ENCODE data around the gene SDS. TPM values are rescaled to one million over a fixed set of nuclear protein-coding genes. Genes with fewer than 3 reads are reported as not detected.

Gene SDS
- polyA plus RNA-seq, 1 donor, result 0.23 TPM

GRCh38 chr12:113399490-113399889 is 4.2 kb downstream of the SDS start:
- no peak for DNase-seq

GRCh38 chr12:113398346-113399290 is 5.1 kb downstream of the SDS start:
- DNase-seq, result no peak

- no peak for DNase-seq
These were observed 6.0 kb downstream of the SDS start for GRCh38 chr12:113397497-113398197.

- DNase-seq, result no peak
These were observed 6.7 kb downstream of the SDS start for GRCh38 chr12:113396828-113397496.

- DNase-seq, result no peak
These were observed 7.5 kb downstream of the SDS start for GRCh38 chr12:113396200-113396599.

DNA sequence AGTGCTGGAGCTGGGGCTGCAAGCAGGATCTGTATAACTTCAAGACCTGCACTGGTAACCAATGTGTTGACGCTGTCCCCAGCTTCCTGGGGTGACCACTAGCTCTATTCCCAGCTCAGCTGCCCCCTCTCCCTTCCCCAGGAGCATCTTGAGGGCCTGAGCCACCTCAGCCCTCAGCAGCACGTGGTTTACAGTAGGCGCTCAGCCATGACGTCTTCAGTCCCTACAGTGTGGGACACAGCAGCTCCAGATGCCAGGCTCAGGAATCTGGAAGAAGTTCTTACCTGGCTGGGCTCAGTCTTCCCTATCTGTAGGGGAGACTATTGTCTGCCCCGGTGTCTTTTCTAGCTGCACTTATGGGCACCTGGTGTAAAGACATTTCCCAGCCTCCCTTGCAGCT is 8.6 kb downstream of the SDS start:
- DNase-seq, result no peak

GRCh38 chr12:113393749-113394148 is 9.9 kb downstream of the SDS start:
- no peak for DNase-seq

- DNase-seq, result no peak
These were observed 10.6 kb downstream of the SDS start for GRCh38 chr12:113392988-113393579.

DNA sequence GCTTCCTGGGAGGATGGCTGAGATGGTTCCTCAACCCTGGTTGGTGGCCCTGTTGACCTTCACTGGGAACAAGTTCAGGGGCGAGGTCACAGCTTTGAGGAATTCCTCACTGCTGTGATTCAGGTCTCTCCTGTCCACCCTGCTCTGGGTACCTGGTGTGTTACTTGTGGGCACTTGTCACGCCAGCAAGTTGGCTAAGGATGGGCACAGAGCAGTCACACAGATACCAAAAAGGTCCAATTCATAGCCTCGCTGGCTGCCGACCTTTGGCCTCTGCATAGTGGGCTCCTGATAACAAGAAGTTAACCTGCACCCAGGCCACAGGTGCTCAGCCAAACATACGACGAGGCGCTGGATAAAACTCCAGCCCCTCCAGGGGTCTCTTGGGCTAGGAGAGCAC is 11.2 kb downstream of the SDS start:
- DNase-seq, result no peak

DNA sequence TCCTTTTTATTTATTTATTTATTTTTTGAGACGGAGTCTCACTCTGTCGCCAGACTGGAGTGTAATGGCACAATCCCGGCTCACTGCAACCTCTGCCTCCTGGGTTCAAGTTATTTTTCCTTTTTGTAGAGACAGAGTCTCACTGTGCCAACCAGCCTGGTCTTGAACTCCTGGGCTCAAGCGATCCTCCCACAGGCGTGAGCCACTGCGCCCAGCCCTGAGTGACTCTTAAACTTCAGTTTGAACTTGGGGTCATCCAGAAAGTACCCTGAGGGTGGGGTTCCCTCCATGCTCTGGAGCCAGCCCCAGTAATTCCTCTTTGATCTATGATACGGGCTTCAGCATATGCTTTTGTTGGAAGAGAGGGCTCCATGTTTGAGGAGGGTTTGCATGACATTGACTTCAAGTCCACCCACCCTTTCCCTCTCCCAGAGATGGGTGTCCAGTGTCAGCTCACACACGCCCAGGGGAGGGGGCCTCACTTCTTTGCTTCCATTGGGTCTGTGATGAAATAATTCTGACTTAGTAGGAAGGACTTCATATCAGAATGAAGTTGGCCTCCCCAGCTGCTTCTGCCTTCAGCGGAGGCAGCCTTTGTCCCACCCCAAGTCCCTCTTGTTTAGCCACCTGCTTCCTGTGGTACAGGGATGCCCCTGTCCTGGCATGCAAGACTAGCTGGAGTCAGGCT is 11.9 kb downstream of the SDS start:
- DNase-seq, result no peak

GRCh38 chr12:113391145-113391544 is 12.5 kb downstream of the SDS start:
- no peak for DNase-seq

- no peak for DNase-seq
These were observed 13.3 kb downstream of the SDS start for GRCh38 chr12:113390064-113391043.

DNA sequence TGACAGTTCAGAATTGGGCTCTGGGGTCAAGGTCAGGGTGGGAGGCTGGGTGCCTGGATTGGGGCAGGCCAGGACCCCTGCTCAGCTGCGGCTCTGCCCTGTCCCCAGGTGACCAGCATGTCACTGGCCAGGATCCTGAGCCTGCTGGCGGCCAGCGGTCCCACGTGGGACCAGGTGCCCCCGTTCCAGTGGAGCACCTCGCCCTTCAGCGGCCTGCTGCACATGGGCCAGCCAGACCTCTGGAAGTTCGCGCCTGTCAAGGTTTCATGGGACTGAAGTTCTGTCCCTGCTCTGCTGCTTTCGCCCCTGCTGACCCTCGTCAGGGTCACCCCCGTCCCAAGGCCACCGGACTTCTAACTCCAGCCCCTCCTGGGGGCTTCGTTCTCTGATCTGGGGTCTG is 15.3 kb downstream of the SDS start:
- no peak for DNase-seq

DNA sequence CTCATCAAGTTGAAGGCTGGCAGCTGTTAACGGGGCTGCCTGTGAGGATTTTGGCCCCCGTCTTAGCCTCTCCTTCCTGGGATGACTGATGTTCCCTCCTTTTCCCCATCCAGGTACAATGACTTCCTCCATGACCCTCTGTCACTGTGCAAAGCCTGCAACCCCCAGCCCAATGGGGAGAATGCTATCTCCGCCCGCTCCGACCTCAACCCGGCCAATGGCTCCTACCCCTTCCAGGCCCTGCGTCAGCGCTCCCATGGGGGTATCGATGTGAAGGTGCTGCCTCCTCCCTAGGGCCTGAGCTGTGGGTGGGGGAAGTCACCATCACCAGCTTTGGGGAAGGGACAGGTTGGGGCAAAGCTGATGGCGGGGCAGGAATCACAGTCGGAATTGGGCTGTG is 16.1 kb downstream of the SDS start:
- no peak for DNase-seq

DNA sequence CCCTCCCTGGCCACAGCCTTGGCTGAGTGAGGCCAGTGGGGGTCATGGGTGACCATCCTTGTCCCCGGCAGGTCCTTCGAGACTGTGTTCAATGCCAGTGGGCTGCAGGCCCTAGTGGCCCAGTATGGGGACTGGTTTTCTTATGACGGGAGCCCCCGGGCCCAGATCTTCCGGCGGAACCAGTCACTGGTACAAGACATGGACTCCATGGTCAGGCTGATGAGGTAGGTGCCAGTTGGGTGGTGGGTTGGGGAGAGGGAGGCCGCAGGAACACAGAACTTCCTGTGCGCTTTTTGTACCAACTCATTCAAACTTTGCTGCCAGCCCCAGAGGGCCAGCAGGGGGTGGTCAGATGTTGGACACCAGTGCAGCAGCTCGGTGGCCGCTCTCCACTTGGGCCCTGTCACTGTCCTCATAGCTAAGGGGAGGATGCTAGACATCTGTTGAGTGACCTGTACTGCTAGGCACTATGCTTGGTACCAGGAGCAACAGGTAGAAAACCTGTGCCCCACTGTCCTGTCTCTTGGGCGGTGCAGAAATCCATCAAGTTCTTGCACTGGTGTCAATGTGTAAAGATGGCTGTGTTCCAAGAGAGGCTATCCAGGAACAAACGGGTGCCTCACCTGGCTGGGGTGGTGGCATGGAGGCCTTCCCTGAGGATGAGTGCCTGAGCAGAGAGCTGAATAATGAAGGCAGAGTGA is 16.7 kb downstream of the SDS start:
- no peak for DNase-seq

DNA sequence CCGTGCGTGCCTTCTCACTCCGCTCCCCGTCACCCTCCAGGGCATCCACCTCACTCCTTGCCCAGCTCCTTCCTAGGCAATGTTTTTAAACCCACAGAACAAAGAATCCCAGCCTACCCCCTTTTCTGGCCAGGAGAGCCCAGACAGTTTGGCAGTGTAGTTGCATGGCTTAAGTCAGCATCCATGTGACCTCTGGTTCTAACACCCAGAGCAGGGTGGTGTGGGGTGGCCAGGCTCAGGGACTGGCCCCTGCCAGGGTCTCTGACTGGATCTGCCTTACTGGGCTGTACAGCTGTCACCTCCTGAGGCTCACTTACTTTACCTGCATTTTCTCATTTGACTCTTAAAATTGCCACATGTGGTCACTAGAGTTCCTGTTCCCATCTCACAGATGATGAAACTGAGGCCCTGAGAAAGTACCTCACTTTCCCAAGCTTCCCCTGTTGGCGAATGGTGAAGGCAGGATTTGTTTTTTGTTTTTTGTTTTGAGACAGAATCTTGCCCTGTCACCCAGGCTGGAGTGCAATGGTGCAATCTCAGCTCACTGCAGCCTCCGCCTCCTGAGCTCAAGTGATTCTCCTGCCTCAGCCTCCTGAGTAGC is 18.3 kb downstream of the SDS start:
- no peak for DNase-seq

DNA sequence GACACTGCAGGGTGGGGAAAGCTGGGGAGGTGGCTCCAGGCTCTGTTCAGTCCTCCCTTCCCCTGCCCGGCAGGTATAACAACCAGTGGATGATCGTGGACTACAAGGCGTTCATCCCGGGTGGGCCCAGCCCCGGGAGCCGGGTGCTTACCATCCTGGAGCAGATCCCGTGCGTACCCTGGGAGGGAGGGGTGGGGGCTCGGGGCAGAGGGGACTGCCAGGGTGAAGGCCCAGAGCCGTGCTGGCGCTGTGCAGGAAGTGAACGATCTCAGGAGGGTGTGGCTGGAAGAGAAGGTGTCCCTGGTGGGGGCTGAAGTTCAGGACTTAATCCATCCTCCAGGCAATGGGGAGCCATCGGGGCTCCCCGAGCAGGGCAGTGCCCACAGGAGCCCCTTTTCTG is 18.9 kb downstream of the SDS start:
- DNase-seq, result no peak

DNA sequence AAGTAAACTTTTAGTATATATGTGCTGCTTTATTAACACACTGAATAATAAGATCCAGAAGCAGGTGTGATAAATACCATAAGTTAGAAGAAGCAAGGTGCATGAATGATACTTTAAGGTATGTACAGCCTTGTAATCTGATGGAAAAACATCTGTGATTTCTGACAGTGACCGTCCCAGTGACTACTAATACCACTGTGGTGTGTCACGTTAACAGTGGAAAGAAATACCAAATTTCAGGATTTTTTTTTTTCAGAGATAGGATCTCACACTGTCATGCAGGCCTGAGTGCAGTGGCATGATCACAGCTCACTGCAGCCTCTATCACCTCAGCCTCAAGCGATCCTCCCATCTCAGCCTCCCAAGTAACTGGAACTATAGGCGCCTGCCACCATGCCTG is 21.5 kb downstream of the SDS start:
- DNase-seq, result no peak

GRCh38 chr12:113381220-113381619 is 22.5 kb downstream of the SDS start:
- no peak for DNase-seq

DNA sequence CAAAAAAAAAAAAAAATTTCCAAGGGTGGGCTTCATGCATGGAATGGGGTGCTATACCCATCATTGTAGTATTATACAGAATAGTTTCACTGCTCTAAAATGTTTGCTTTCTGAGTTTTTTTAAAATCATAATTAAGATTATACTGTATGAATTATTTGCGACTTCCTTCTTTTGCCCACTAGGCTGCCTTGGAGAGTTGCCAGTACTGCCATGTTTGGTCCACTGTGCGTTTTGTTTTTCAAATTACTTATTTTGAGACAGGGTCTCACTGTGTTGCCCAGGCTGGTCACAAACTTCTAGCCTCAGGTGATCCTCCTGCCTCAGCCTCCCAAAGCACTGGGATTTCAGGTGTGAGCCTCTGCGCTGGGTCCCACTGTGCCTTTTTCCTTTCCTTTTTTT is 25.4 kb downstream of the SDS start:
- no peak for DNase-seq

All from left kidney (tissue), 2 donors.